Neural progenitor cell (in vitro differentiated cells): ENCODE measurements around the gene COL5A3. TPM values are rescaled to one million over a fixed set of nuclear protein-coding genes. Genes with fewer than 3 reads are reported as not detected.
A peak's percentile ranks its signal among the peaks of the same experiment; 100 is the strongest.

ENCODE experiments used
- DNase-seq: peaks from one replicate; pipeline ENCODE4 v3.0.0-alpha.2; 2016; ENCODE audit warnings: low spot score
- H2AFZ ChIP-seq: fragments of 200-600 bp; sonication (generic); replicated peaks from 2 replicates; pipeline ENCODE4 v1.6.1; 2016; ENCODE audit warnings: antibody characterized with exemption
- H3F3A ChIP-seq: fragments of 200-600 bp; sonication (generic); 2 replicates; pipeline ENCODE4 v1.6.1; 2016; ENCODE audit warnings: antibody characterized with exemption, low read depth
- H3K27ac ChIP-seq: fragments of 200-600 bp; sonication (generic); 2 replicates; pipeline ENCODE4 v1.5.1; 2016; ENCODE audit warnings: mild to moderate bottlenecking
- H3K27me3 ChIP-seq: fragments of 200-600 bp; sonication (generic); 2 replicates; pipeline ENCODE4 v1.6.1; 2016; ENCODE audit warnings: mild to moderate bottlenecking, moderate library complexity
- H3K36me3 ChIP-seq: fragments of 200-600 bp; sonication (generic); 2 replicates; pipeline ENCODE4 v1.5.1; 2016
- H3K4me1 ChIP-seq: fragments of 200-600 bp; sonication (generic); 2 replicates; pipeline ENCODE4 v1.6.1; 2016; ENCODE audit warnings: mixed run types
- H3K4me2 ChIP-seq: fragments of 200-600 bp; sonication (generic); 2 replicates; pipeline ENCODE4 v1.6.1; 2016
- H3K4me3 ChIP-seq: fragments of 200-600 bp; sonication (generic); 2 replicates; pipeline ENCODE4 v1.5.1; 2016
- H3K79me2 ChIP-seq: fragments of 200-600 bp; sonication (generic); 2 replicates; pipeline ENCODE4 v1.6.1; 2016; ENCODE audit warnings: low read depth
- H3K9ac ChIP-seq: fragments of 200-600 bp; sonication (generic); 2 replicates; pipeline ENCODE4 v1.6.1; 2016
- H3K9me3 ChIP-seq: fragments of 200-600 bp; sonication (generic); 2 replicates; pipeline ENCODE4 v1.5.1; 2016; ENCODE audit warnings: low read depth
- H4K20me1 ChIP-seq: fragments of 200-600 bp; sonication (generic); 2 replicates; pipeline ENCODE4 v1.6.1; 2016; ENCODE audit warnings: low read depth
- H3K27ac Mint-ChIP-seq: 3 replicates; pipeline ENCODE4 v1.8.0; 2021; ENCODE audit warnings: mixed read lengths
- H3K27me3 Mint-ChIP-seq: 2 replicates; pipeline ENCODE4 v1.8.0; 2022; ENCODE audit warnings: low read depth, mild to moderate bottlenecking, inconsistent platforms, moderate library complexity, mixed read lengths; ENCODE audit not compliant: insufficient read depth
- H3K36me3 Mint-ChIP-seq: 3 replicates; pipeline ENCODE4 v1.8.0; 2021; ENCODE audit warnings: mixed read lengths
- H3K4me1 Mint-ChIP-seq: 3 replicates; pipeline ENCODE4 v1.8.0; 2021; ENCODE audit warnings: mixed read lengths
- H3K4me3 Mint-ChIP-seq: 3 replicates; pipeline ENCODE4 v1.8.0; 2021; ENCODE audit warnings: mild to moderate bottlenecking, moderate library complexity, mixed read lengths
- H3K9me3 Mint-ChIP-seq: 3 replicates; pipeline ENCODE4 v1.8.0; 2020; ENCODE audit warnings: mixed read lengths
- CTCF ChIP-seq: fragments of 200-600 bp; sonication (generic); IDR thresholded peaks from 2 replicates; pipeline ENCODE4 v1.5.1; 2017; ENCODE audit warnings: antibody characterized with exemption, mild to moderate bottlenecking
- EZH2 ChIP-seq: fragments of 200-600 bp; sonication (generic); IDR thresholded peaks from 2 replicates; pipeline ENCODE4 v1.6.1; 2017; ENCODE audit warnings: antibody characterized with exemption, mild to moderate bottlenecking, moderate library complexity
- EZH2phosphoT487 ChIP-seq: fragments of 200-600 bp; sonication (generic); IDR thresholded peaks from 2 replicates; pipeline ENCODE4 v1.6.1; 2017; ENCODE audit warnings: antibody characterized with exemption
- total RNA-seq: library from RNA; depleted of rRNA; stranded (reverse); fragments of >200 nt; gene quantifications from 2 replicates; pipeline ENCODE4 v1.2.3, GENCODE V29; 2015; ENCODE audit warnings: low replicate concordance

The COL5A3 gene
- total RNA-seq, 1 donor from 2014 or later: not detected

GRCh38 chr19:9934132-9934950 lies 76.0 kb downstream of the COL5A3 start:
- Histone ChIP-seq H3K9me3 (no peaks in the 10 kb centered on the region), H2AFZ (no peak overlapping the region), H3K4me2 (peak overlapping the region; percentile 99), H3K4me3 (no peak overlapping the region), H3K36me3 (no peaks in the 10 kb centered on the region), H4K20me1 (peaks cover 7% of the 10 kb centered on the region), H3K9ac (no peak overlapping the region), H3F3A (peaks cover 21% of the 10 kb centered on the region), H3K4me1 (peaks cover 10% of the 10 kb centered on the region), H3K27ac (no peak overlapping the region), H3K79me2 (no peaks in the 10 kb centered on the region), H3K27me3 (peaks cover 33% of the 10 kb centered on the region)
- no peak overlapping the region for H3K27ac Mint-ChIP-seq
- H3K4me3 Mint-ChIP-seq: peak overlapping the region; percentile 95
- H3K36me3 Mint-ChIP-seq: no peaks in the 10 kb centered on the region
- peak; percentile 91 for DNase-seq
- peaks cover 31% of the 10 kb centered on the region for H3K4me1 Mint-ChIP-seq
- no peaks in the 10 kb centered on the region for H3K9me3 Mint-ChIP-seq
- peaks cover 19% of the 10 kb centered on the region for H3K27me3 Mint-ChIP-seq
- TF ChIP-seq CTCF (peak; percentile 97), EZH2phosphoT487 (no peak)

GRCh38 chr19:9932835-9933234 lies 77.5 kb downstream of the COL5A3 start:
- peaks cover 33% of the 10 kb centered on the region for H3K27me3 ChIP-seq
- no peaks in the 10 kb centered on the region for H3K9me3 ChIP-seq
- no peak overlapping the region for H3K27ac Mint-ChIP-seq
- no peak overlapping the region for H2AFZ ChIP-seq
- H3K4me1 Mint-ChIP-seq: peaks cover 31% of the 10 kb centered on the region
- H3K4me3 Mint-ChIP-seq: no peak overlapping the region
- peaks cover 7% of the 10 kb centered on the region for H4K20me1 ChIP-seq
- no peak overlapping the region for H3K27ac ChIP-seq
- no peak overlapping the region for H3K4me2 ChIP-seq
- peaks cover 10% of the 10 kb centered on the region for H3K4me1 ChIP-seq
- TF ChIP-seq EZH2phosphoT487: no peak
- TF ChIP-seq EZH2: no peak
- no peak for TF ChIP-seq CTCF
- no peaks in the 10 kb centered on the region for H3K79me2 ChIP-seq
- DNase-seq: no peak
- H3K36me3 ChIP-seq: no peaks in the 10 kb centered on the region
- H3K9me3 Mint-ChIP-seq: no peaks in the 10 kb centered on the region
- no peak overlapping the region for H3K4me3 ChIP-seq
- H3K36me3 Mint-ChIP-seq: no peaks in the 10 kb centered on the region
- H3K27me3 Mint-ChIP-seq: peaks cover 16% of the 10 kb centered on the region
- H3F3A ChIP-seq: peaks cover 21% of the 10 kb centered on the region
- no peak overlapping the region for H3K9ac ChIP-seq

- H3K4me3 Mint-ChIP-seq: no peak overlapping the region
These were observed 78.7 kb downstream of the COL5A3 start for GRCh38 chr19:9931629-9932028.

More at GRCh38 chr19:9931629-9932028, 78.7 kb downstream of the COL5A3 start:
- Histone ChIP-seq H4K20me1 (peaks cover 7% of the 10 kb centered on the region), H3K4me3 (no peak overlapping the region), H3K79me2 (no peaks in the 10 kb centered on the region), H2AFZ (no peak overlapping the region), H3K27me3 (peaks cover 22% of the 10 kb centered on the region), H3K4me2 (no peak overlapping the region), H3K9ac (no peak overlapping the region), H3K4me1 (peaks cover 7% of the 10 kb centered on the region), H3K36me3 (no peaks in the 10 kb centered on the region), H3K27ac (no peak overlapping the region), H3F3A (peaks cover 10% of the 10 kb centered on the region), H3K9me3 (no peaks in the 10 kb centered on the region)
- Mint-ChIP-seq H3K9me3 (no peaks in the 10 kb centered on the region), H3K36me3 (no peaks in the 10 kb centered on the region), H3K27ac (no peak overlapping the region), H3K4me1 (peaks cover 25% of the 10 kb centered on the region), H3K27me3 (peaks cover 13% of the 10 kb centered on the region)
- no peak for TF ChIP-seq EZH2
- no peak for TF ChIP-seq CTCF
- TF ChIP-seq EZH2phosphoT487: no peak
- DNase-seq: no peak
